Endothelial cell (in vitro differentiated cells): Measurements from ENCODE around the gene SPARCL1. TPM values are rescaled to one million over a fixed set of nuclear protein-coding genes. Genes with fewer than 3 reads are reported as not detected.

Source experiments
- DNase-seq: peaks from one replicate; pipeline ENCODE4 v3.0.0; 2021; ENCODE audit warnings: low spot score
- H3K27ac Mint-ChIP-seq: one replicate; pipeline ENCODE4 v1.8.0; 2021; ENCODE audit warnings: mixed read lengths, inconsistent platforms; ENCODE audit not compliant: unreplicated experiment
- H3K27me3 Mint-ChIP-seq: one replicate; pipeline ENCODE4 v1.8.0; 2021; ENCODE audit warnings: mild to moderate bottlenecking, moderate library complexity, mixed read lengths, inconsistent platforms; ENCODE audit not compliant: unreplicated experiment
- H3K36me3 Mint-ChIP-seq: one replicate; pipeline ENCODE4 v1.8.0; 2021; ENCODE audit warnings: mild to moderate bottlenecking, low read depth, mixed read lengths, inconsistent platforms; ENCODE audit not compliant: unreplicated experiment
- H3K4me1 Mint-ChIP-seq: one replicate; pipeline ENCODE4 v1.8.0; 2021; ENCODE audit warnings: mild to moderate bottlenecking, mixed read lengths, inconsistent platforms; ENCODE audit not compliant: unreplicated experiment
- H3K4me3 Mint-ChIP-seq: one replicate; pipeline ENCODE4 v1.8.0; 2021; ENCODE audit warnings: mild to moderate bottlenecking, mixed read lengths, inconsistent platforms; ENCODE audit not compliant: unreplicated experiment
- H3K9me3 Mint-ChIP-seq: one replicate; pipeline ENCODE4 v1.8.0; 2021; ENCODE audit warnings: mixed read lengths, inconsistent platforms; ENCODE audit not compliant: unreplicated experiment
- total RNA-seq: library from RNA; stranded (reverse); fragmentation: NEBNext Ultra II Directional; extraction: Animal tissue kit (Norgen Biotek cat#: 25700); gene quantifications from one replicate; pipeline ENCODE4 v1.2.1, GENCODE V29; 2021; ENCODE audit not compliant: unreplicated experiment
- TF ChIP-seq, protein P1 (sequence below): fragments of 200-600 bp; sonication (generic); IDR thresholded peaks from one replicate; pipeline ENCODE4 v1.5.0; 2021; ENCODE audit warnings: antibody characterized with exemption; ENCODE audit not compliant: unreplicated experiment

SPARCL1 gene
- total RNA-seq, 1 donor from 2014 or later: 3.3 TPM

DNA sequence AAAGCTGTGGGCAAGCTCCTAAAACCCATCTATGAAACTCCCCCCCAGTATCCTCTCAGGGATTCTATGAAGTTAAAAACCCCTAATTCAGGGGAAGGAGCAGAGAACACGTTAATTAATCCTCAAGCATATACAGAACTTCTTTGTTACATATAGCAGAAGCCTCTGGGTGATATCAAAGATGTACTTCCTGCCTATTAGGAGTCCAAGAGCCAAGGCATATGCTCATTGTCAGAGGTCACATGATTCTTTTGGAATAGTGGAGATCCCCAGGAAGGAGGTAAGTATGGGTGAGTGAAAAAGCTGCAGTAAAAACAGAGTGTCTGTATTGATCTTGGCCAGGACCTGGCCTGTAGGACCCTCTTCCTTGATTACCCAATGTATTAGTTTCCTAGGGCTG, 2.9 kb upstream of the SPARCL1 start:
- Mint-ChIP-seq H3K27ac (no peak overlapping the region), H3K4me3 (no peak overlapping the region), H3K36me3 (no peaks in the 10 kb centered on the region), H3K9me3 (no peaks in the 10 kb centered on the region), H3K4me1 (peaks cover 9% of the 10 kb centered on the region), H3K27me3 (no peaks in the 10 kb centered on the region)
- no peak for DNase-seq
- TF ChIP-seq, protein P1, sequence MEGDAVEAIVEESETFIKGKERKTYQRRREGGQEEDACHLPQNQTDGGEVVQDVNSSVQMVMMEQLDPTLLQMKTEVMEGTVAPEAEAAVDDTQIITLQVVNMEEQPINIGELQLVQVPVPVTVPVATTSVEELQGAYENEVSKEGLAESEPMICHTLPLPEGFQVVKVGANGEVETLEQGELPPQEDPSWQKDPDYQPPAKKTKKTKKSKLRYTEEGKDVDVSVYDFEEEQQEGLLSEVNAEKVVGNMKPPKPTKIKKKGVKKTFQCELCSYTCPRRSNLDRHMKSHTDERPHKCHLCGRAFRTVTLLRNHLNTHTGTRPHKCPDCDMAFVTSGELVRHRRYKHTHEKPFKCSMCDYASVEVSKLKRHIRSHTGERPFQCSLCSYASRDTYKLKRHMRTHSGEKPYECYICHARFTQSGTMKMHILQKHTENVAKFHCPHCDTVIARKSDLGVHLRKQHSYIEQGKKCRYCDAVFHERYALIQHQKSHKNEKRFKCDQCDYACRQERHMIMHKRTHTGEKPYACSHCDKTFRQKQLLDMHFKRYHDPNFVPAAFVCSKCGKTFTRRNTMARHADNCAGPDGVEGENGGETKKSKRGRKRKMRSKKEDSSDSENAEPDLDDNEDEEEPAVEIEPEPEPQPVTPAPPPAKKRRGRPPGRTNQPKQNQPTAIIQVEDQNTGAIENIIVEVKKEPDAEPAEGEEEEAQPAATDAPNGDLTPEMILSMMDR: no peak

DNA sequence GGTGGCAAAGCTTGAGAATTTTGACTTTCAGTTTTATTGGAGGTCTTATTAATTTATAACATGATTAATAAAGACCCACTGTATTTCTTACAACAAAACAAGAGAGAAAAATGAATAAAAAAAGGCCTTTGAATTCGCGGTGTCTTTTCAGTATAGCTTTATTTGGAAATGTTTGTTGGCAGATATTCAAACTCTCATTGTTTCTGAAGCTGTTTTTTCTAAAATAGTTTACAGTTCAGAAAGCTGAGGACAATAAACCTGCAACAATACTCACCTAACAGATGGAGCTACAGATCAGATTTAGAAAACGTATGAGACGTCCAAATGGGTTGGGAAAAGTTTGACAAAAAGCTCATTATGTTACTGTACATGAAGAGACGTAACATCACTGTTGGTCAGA, 2.4 kb upstream of the SPARCL1 start:
- DNase-seq: no peak
- Mint-ChIP-seq H3K4me3 (no peak overlapping the region), H3K27ac (no peak overlapping the region), H3K9me3 (no peaks in the 10 kb centered on the region), H3K36me3 (no peaks in the 10 kb centered on the region), H3K4me1 (peaks cover 9% of the 10 kb centered on the region), H3K27me3 (no peaks in the 10 kb centered on the region)
- TF ChIP-seq, protein P1: no peak

DNA sequence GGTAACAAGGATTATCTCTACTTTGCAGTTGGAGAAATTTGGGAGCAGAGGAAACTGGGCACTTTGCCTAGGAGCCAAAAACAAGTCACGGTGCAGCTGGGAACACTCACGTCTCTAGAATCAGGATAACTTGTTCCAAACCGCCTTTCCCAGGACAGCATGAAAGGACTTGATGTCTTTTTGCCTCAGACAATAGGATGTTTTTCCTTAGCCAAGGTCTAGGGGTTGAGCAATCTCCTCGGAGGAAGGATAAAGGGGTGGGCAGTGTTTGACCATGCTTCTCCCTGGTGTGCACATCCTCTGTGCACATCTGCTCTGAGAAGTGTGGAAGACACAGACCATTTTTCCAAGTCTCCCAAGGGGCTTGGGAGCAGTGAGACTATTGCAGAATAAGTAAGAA, 1.7 kb upstream of the SPARCL1 start:
- TF ChIP-seq, protein P1: no peak
- H3K36me3 Mint-ChIP-seq: no peaks in the 10 kb centered on the region
- no peaks in the 10 kb centered on the region for H3K9me3 Mint-ChIP-seq
- H3K4me1 Mint-ChIP-seq: peaks cover 9% of the 10 kb centered on the region
- H3K27me3 Mint-ChIP-seq: no peaks in the 10 kb centered on the region
- no peak overlapping the region for H3K4me3 Mint-ChIP-seq
- no peak overlapping the region for H3K27ac Mint-ChIP-seq
- no peak for DNase-seq

DNA sequence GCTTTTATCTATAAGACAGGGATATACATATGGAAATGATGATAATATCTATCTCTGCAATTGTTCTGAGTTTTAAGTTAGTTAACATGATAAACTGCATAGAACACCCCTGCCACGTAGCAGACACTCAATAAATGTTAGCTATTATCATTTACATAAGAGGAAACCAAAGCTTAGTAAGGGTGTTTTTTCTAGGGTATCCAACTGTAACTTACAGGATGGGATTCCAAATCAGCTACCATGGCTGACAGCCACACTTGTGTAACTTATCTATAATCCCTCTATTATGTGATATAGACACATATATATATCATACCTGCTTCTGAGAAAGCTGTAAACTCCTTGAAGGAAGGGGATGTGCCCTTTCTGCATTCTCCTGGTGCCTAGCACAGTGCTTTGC, 1.1 kb upstream of the SPARCL1 start:
- TF ChIP-seq, protein P1: no peak
- no peak for DNase-seq
- no peaks in the 10 kb centered on the region for H3K36me3 Mint-ChIP-seq
- no peak overlapping the region for H3K4me3 Mint-ChIP-seq
- H3K9me3 Mint-ChIP-seq: no peaks in the 10 kb centered on the region
- H3K27ac Mint-ChIP-seq: no peak overlapping the region
- peaks cover 13% of the 10 kb centered on the region for H3K4me1 Mint-ChIP-seq
- H3K27me3 Mint-ChIP-seq: no peaks in the 10 kb centered on the region

DNA sequence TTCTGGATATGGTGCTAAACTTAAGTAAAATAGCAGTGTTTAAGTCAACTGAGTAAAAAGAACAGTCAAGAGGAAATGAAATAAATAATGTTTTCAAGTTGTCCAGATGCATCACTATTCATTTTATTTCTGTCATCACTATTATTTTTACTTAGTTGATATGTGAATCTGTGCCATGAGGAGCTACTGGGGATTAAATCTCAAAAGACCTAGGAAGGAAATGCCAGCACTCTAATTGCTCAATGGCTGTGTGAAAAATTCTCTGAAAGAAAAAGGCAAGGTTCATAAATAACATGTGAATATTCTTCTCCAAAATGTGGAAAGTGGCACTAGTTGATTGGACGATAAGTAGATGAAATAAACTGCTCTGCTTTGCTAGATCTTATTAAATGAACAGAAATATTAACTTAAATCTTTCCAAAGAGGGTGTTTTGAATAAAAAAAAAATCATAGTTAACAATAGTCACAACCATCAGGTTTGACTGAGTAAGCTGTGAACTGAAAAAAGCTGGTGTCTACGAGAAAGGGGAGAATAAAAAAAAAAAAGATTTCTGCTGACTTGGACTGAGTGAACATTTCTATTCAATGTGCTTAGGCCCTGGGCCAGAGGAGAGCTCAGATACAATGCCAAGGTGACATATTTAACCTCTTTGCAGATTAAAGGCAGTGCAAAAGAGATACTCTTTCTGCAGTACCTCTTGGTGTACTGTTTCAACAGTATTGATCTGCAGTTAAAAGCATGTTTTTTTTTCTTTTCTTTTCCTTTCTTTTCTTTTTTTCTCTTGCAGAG, 1.6 kb downstream of the SPARCL1 start:
- no peak for DNase-seq
- Mint-ChIP-seq H3K4me1 (peaks cover 13% of the 10 kb centered on the region), H3K36me3 (no peaks in the 10 kb centered on the region), H3K4me3 (no peak overlapping the region), H3K27ac (no peak overlapping the region), H3K9me3 (no peaks in the 10 kb centered on the region), H3K27me3 (no peaks in the 10 kb centered on the region)
- TF ChIP-seq, protein P1: no peak
